Stimulated activated CD8-positive, alpha-beta memory T cell treated with anti-CD3 and anti-CD28 coated beads, Interleukin-15, amount 100 ng/mL, for 48 hours (primary cell): ENCODE measurements around the gene P2RY8.
"Not testable (repeated sequence)": the region's sequence is repeated elsewhere in the genome, so short reads cannot be mapped to it uniquely, and the experiment has no call there.

ENCODE experiments used
- DNase-seq, 2 donors: peaks; one replicate each; pipeline ENCODE4 v3.0.0-alpha.2; 2020; ENCODE audit warnings: low read depth in 2 of 2

Gene P2RY8

GRCh38 chrX:1446984-1447968 lies 89.7 kb downstream of the P2RY8 start:
- DNase-seq: not testable (repeated sequence)

DNA sequence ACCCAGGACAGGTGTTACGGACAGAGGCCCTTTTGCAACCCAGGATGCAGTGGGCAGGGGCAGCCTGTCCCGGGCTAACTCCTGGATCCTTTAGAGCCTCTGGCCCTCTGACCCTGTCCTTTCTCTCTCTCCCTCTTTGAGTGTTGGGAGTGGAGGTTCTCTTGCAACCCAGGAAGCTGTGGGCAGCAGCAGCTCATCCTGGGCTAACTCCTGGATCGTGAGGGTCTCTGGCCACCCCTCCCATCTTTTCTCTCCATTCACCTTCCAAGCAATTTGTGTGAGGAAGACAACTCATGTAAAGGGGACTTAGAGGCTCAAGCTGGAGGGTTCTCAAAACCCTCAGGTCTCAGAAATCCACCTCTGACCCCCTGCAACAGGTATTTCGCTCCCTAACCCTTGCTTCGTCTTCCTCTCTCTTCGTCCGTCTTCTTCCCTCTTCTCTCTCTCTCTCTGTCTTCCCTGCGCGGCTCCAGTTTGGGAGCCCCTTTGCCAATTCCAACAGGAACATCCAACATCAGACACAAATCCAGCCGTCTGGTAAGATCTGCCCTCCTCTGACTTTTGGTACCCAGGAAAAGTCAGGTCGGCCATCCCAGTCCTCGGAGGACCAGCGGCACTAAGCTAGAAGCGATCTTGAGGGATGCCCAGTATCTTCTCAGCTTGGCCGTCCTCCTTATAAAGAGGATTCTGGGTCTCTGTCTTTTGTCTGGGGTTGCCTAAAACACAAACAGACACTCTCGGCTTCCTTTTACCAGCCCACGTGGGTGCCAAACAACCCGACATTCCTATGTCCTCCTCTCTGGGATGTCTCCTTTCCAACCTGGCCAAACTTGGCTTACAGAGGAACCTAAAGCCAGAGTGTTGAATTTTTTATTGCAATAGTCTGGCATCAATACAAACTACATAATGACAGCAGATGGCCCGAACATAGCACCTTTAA lies 92.2 kb downstream of the P2RY8 start:
- no peak for DNase-seq

DNA sequence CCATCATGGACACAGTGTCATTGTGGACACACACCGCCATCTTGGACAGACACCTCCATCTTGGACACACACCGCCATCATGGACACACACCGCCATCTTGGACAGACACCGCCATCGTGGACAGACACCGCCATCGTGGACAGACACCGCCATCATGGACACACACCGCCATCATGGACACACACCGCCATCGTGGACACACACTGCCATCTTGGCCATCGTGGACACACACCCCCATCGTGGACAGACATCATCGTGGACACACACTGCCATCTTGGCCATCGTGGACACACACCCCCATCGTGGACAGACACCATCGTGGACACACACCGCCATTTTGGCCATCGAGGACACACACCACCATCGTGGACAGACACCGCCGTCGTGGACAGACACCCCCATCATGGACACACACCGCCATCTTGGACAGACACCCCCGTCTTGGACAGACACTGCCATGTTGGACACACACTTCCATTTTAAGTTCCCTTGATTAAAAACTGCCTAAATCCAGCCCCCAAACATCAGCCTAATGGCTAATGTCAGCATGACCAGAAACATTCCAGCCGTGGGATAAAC lies 93.4 kb downstream of the P2RY8 start:
- no peak for DNase-seq

DNA sequence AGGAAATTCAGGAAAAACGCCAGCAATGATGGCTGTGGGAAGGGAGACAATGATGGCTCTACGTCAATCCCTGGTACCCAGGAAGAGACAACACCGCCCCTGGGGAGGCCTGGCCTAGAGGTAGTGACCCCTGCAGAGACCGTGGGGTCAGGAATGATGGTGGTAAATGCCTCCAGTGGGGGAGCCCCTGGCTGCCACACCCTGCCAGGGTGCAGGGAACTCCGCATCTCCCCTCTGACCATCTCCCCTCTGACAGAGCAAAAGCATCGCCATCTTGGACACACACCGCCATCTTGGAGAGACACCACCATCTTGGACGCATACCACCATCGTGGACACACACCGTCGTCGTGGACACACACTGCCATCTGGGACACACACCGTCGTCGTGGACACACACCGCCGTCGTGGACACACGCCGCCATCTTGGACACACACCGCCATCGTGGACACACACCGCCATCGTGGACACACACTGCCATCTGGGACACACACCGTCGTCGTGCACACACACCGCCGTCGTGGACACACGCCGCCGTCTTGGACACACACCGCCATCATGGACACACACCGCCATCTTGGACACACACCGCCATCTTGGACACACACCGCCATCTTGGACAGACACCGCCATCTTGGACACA lies 94.1 kb downstream of the P2RY8 start:
- DNase-seq: no peak

- no peak for DNase-seq
Measured at GRCh38 chrX:1442016-1442665, 94.8 kb downstream of the P2RY8 start.

GRCh38 chrX:1440506-1440905 lies 96.5 kb downstream of the P2RY8 start:
- DNase-seq: no peak

GRCh38 chrX:1435241-1435895 lies 101.6 kb downstream of the P2RY8 start:
- DNase-seq: no peak

- no peak for DNase-seq
Measured at GRCh38 chrX:1434871-1435240, 102.1 kb downstream of the P2RY8 start.

GRCh38 chrX:1433646-1434357 lies 103.2 kb downstream of the P2RY8 start:
- no peak for DNase-seq

DNA sequence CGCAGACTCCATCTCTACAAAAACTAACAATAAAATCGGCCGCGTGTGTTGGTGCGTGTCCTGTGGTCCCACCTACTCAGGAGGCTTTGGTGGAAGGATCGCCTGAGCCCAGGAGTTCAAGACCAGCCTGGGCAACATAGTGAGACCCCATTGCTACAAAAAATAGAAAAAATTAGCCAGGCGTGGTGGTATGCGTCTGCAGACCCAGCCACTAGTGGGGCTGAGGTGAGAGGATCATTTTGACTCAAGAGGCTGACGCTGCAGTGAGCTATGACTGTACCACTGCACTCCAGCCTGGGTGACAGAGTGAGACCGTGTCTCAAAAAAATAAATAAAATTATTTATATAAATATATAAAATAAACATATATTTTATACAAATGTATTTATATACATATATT lies 106.5 kb downstream of the P2RY8 start:
- no peak for DNase-seq

DNA sequence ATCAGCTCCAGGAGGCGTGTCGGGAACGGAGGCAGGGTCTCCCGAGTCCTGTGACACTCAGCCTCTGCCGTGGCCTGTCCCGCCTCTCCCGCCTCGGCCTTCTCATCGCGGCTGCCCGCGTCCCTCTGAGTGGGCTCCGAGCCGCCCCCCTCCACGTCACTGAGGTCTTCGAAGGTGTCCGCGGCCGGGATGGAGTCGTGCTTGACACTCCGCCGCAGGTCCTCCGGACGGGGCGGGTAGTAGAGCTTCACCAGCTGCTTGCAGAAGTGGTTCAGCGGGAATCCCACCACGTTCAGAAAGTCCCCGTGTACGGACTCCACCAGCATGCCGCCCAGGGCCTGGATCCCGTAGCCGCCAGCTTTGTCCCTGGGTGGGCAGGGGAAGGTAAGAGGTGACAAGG lies 109.2 kb downstream of the P2RY8 start:
- DNase-seq: no peak

DNA sequence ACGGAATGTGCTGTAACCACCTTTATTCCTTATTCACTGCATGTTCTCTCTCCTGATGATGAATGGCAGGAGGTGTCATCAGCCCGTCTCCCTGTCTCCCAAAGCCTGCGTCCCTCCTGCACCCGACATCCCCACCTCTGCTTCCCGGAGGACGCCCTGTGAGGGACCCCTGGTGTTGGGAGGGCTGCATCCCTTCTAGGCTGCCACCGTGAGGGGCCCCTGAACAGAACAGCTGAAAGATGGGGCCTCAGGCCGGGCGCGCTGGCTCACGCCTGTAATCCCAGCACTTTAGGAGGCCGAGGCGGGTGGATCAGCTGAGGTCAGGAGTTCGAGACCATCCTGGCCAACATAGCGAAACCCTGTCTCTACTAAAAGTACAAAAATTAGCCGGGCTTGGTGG lies 110.7 kb downstream of the P2RY8 start:
- not testable (repeated sequence) for DNase-seq

DNA sequence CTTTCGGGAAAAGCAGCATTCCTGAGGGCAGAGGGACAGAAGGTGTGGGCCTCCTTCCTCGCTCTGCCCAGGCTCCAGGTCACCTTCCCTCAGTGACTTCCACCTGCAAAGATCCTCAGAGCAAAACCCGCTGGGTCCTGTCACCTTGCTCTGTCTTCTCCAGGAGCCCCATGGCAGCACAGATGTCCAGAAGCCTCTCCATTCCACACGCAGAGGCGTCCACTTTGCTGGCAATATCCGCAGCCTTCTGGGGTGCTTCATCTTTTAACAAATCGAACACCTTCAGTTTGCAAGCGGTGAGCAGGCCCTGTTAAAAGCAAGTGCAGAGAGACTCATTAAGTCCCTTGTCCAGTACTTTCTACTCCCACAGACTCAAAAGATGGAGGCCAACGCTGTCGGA lies 111.6 kb downstream of the P2RY8 start:
- no peak for DNase-seq

- no peak for DNase-seq
Measured at GRCh38 chrX:1424147-1424851, 112.7 kb downstream of the P2RY8 start.

DNA sequence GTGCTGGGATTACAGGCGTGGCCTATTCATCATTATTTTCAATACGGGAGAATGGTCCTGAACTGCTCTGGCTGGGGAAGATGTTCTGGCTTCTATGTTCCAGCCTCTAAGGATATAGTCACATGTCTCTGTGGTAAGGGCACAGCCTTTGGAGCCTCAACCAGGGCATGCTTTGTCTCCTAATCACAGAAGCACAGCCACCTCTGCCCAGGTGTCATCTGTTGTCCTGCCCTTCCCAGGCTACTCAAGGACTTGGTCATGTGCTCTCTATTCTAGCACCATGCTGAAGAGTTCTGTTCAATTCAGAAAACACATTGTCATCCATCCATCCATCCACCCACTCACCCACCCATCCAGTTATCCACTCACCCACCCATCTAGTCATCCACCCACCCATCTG lies 113.8 kb downstream of the P2RY8 start:
- DNase-seq: no peak

- no peak for DNase-seq
Measured at GRCh38 chrX:1422135-1422465, 114.9 kb downstream of the P2RY8 start.

DNA sequence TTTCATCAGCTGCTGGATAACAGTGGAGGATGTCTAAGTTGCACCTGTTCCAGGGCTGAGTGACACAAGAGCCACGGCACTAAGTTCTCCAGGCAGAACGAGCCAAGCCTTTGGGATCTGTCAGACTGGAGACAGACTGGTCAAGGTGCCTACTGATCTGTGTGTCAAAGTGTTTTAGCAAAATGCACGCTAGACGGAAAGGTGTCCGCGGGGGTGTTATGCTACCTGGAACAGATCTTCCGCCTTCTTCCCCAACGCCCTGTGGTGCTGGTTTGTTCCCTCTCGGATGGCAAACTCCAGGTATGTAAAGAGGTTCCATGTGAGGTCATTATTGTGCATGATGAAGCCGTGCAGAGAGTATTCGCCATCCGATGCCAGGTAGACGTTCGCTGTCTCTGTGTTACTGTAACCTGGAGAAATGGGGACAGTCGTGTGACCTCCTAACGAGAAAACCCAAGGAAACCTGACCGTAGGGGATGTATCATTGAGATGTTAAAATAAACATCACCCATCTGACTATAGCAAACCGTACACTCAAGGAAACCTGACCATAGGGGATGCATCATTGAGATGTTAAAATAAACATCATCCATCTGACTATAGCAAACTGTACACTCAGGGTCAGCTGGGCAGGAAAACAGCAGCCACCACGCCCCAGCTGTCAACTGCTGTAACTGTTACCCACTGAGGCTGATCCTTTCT lies 115.4 kb downstream of the P2RY8 start:
- DNase-seq: no peak

DNA sequence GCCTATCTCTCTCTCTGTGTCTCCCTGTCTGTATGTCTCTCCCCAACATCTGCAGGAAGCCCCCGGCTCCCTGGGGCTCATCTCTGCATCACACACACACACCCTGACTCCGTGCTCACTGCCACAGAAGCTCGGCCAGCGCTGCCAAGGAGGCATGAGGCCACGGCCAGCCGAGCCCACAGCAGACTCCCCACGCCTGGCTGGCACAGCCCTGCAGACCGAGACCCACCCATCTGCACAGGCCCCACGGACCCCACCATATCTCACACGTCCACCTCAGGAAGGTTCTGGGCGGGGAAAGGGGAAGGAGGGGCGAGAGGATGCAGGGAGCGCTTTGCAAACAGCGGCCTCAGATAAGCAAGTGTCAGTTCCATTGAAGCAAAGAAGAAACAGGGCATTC lies 116.6 kb downstream of the P2RY8 start:
- DNase-seq: no peak
